SK-N-SH treated with all-trans-retinoic acid at 6 μM for 48 hours (cell line): ENCODE results near the gene PSMD14.

Source experiments
- ARNTL ChIP-seq: fragments of 450-650 bp; formaldehyde crosslinking; IDR thresholded peaks from 2 replicates; pipeline ENCODE4 v1.5.0; 2020; ENCODE audit warnings: low read depth, mild to moderate bottlenecking, moderate library complexity, borderline replicate concordance
- BACH2 ChIP-seq: fragments of 250-450 bp; sonication (Bioruptor Pico); IDR thresholded peaks from 2 replicates; pipeline ENCODE4 v1.9.0; 2021; ENCODE audit warnings: mild to moderate bottlenecking, borderline replicate concordance
- CSDC2 ChIP-seq: fragments of 250-450 bp; sonication (Bioruptor Pico); IDR thresholded peaks from 2 replicates; pipeline ENCODE4 v1.5.0; 2020; ENCODE audit warnings: mild to moderate bottlenecking, moderate library complexity
- ESRRG ChIP-seq: fragments of 250-450 bp; sonication (Bioruptor Pico); IDR thresholded peaks from 2 replicates; pipeline ENCODE4 v1.6.1; 2021; ENCODE audit warnings: mild to moderate bottlenecking
- GLIS3 ChIP-seq: fragments of 250-450 bp; sonication (Bioruptor Pico); IDR thresholded peaks from 2 replicates; pipeline ENCODE4 v1.5.0; 2020; ENCODE audit warnings: mild to moderate bottlenecking, moderate library complexity
- ISL1 ChIP-seq: fragments of 250-450 bp; sonication (Bioruptor Pico); IDR thresholded peaks from 2 replicates; pipeline ENCODE4 v2.1.2; 2022; ENCODE audit warnings: mild to moderate bottlenecking, moderate library complexity
- OSR1 ChIP-seq: fragments of 250-450 bp; sonication (Bioruptor Pico); IDR thresholded peaks from 2 replicates; pipeline ENCODE4 v1.8.0; 2022; ENCODE audit warnings: moderate library complexity, mild to moderate bottlenecking, inconsistent platforms
- PPARA ChIP-seq: fragments of 250-450 bp; sonication (Bioruptor Pico); IDR thresholded peaks from 2 replicates; pipeline ENCODE4 v1.5.0; 2020; ENCODE audit warnings: mild to moderate bottlenecking, borderline replicate concordance
- RARB ChIP-seq: fragments of 250-450 bp; sonication (Bioruptor Pico); IDR thresholded peaks from 2 replicates; pipeline ENCODE4 v1.8.0; 2021; ENCODE audit warnings: mild to moderate bottlenecking, moderate library complexity
- ZFP30 ChIP-seq: fragments of 450-650 bp; formaldehyde crosslinking; IDR thresholded peaks from 2 replicates; pipeline ENCODE4 v1.5.0; 2022; ENCODE audit warnings: mild to moderate bottlenecking, moderate library complexity
- ZNF70 ChIP-seq: fragments of 450-650 bp; formaldehyde crosslinking; IDR thresholded peaks from 2 replicates; pipeline ENCODE4 v1.5.0; 2020; ENCODE audit warnings: mild to moderate bottlenecking, moderate library complexity
- ZNF8 ChIP-seq: fragments of 450-650 bp; formaldehyde crosslinking; IDR thresholded peaks from 2 replicates; pipeline ENCODE4 v1.5.0; 2020; ENCODE audit warnings: mild to moderate bottlenecking, moderate library complexity
- TF ChIP-seq, protein P1 (sequence below): fragments of 250-450 bp; sonication (Bioruptor Pico); IDR thresholded peaks from 2 replicates; pipeline ENCODE4 v1.8.0; 2020; ENCODE audit warnings: mild to moderate bottlenecking, moderate library complexity, borderline replicate concordance
- TF ChIP-seq, protein P2 (sequence below): fragments of 250-450 bp; sonication (Bioruptor Pico); IDR thresholded peaks from 2 replicates; pipeline ENCODE4 v1.8.0; 2021; ENCODE audit warnings: low read depth, mild to moderate bottlenecking, moderate library complexity, borderline replicate concordance

DNA sequence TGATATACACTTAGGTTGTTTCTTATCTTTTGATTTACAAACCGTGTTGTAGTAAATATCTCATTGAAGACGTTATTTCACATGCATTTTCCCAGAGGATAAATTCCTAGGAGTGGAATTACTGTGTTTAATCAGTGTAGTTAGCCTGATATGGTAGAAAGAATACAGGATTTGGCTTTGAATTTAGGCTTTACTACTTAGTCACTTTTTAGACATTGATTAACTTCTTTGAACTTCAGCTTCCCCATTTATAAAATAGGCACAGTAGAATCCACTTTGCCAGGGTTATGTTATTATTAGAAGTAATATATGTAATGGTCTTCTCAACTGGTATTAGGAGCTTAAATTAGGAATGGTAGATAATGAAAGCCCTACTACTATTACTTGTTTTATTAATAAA lies 27.4 kb downstream of the PSMD14 start:
- TF ChIP-seq RARB (CRISPR knock-in tag) (no peak), CSDC2 (CRISPR knock-in tag) (no peak), ARNTL (CRISPR knock-in tag) (no peak), ZFP30 (CRISPR knock-in tag) (no peak), BACH2 (no peak), ZNF8 (CRISPR knock-in tag) (no peak), PPARA (no peak), OSR1 (CRISPR knock-in tag) (no peak), ZNF70 (CRISPR knock-in tag) (no peak), GLIS3 (CRISPR knock-in tag) (no peak), ESRRG (no peak), ISL1 (no peak)
- TF ChIP-seq, protein P1, sequence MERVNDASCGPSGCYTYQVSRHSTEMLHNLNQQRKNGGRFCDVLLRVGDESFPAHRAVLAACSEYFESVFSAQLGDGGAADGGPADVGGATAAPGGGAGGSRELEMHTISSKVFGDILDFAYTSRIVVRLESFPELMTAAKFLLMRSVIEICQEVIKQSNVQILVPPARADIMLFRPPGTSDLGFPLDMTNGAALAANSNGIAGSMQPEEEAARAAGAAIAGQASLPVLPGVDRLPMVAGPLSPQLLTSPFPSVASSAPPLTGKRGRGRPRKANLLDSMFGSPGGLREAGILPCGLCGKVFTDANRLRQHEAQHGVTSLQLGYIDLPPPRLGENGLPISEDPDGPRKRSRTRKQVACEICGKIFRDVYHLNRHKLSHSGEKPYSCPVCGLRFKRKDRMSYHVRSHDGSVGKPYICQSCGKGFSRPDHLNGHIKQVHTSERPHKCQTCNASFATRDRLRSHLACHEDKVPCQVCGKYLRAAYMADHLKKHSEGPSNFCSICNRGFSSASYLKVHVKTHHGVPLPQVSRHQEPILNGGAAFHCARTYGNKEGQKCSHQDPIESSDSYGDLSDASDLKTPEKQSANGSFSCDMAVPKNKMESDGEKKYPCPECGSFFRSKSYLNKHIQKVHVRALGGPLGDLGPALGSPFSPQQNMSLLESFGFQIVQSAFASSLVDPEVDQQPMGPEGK, result no peak
- TF ChIP-seq, protein P2, sequence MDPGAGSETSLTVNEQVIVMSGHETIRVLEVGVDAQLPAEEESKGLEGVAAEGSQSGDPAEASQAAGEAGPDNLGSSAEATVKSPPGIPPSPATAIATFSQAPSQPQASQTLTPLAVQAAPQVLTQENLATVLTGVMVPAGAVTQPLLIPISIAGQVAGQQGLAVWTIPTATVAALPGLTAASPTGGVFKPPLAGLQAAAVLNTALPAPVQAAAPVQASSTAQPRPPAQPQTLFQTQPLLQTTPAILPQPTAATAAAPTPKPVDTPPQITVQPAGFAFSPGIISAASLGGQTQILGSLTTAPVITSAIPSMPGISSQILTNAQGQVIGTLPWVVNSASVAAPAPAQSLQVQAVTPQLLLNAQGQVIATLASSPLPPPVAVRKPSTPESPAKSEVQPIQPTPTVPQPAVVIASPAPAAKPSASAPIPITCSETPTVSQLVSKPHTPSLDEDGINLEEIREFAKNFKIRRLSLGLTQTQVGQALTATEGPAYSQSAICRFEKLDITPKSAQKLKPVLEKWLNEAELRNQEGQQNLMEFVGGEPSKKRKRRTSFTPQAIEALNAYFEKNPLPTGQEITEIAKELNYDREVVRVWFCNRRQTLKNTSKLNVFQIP (CRISPR knock-in tag), result no peak
